Lower leg skin (tissue), 3 donors: ENCODE data around the gene SPOCK1.

Source experiments
- POLR2A ChIP-seq, 2 donors: fragments of 450-650 bp; IDR thresholded peaks; one replicate each; pipeline ENCODE4 v1.6.1; 2016 to 2017; ENCODE audit warnings: antibody characterized with exemption in 2 of 2, mild to moderate bottlenecking in 1 of 2, moderate library complexity in 1 of 2
- TF ChIP-seq, protein P1 (sequence below), 3 donors: fragments of 450-650 bp; IDR thresholded peaks; one replicate each; pipeline ENCODE4 v1.5.1; 2016; ENCODE audit warnings: antibody characterized with exemption in 3 of 3, mild to moderate bottlenecking in 3 of 3, moderate library complexity in 2 of 3

DNA sequence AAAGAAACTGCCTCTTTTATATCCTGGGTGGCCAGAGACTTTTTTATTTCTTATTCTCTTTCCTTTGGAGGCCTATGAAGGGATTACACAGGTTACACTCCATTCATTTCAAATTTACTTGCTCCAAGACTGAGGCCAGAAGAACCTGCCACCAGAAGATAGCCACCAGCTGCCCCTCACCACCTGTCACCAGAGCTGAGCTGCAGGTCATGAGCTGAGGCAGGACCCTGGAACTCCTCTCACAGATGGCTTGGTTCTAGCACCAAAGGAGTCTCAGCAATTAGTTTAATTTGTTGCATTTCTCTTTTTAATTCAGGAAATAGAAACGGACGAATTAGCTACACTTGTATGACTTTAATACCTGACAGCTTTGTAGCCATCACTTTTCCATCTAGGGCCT, 313.9 kb downstream of the SPOCK1 start:
- TF ChIP-seq, protein P1, sequence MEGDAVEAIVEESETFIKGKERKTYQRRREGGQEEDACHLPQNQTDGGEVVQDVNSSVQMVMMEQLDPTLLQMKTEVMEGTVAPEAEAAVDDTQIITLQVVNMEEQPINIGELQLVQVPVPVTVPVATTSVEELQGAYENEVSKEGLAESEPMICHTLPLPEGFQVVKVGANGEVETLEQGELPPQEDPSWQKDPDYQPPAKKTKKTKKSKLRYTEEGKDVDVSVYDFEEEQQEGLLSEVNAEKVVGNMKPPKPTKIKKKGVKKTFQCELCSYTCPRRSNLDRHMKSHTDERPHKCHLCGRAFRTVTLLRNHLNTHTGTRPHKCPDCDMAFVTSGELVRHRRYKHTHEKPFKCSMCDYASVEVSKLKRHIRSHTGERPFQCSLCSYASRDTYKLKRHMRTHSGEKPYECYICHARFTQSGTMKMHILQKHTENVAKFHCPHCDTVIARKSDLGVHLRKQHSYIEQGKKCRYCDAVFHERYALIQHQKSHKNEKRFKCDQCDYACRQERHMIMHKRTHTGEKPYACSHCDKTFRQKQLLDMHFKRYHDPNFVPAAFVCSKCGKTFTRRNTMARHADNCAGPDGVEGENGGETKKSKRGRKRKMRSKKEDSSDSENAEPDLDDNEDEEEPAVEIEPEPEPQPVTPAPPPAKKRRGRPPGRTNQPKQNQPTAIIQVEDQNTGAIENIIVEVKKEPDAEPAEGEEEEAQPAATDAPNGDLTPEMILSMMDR (IDR thresholded peaks at IDR 0.05), result no peak
- no peak for TF ChIP-seq POLR2A (IDR thresholded peaks at IDR 0.05)
